Uterus (tissue), 4 donors: ENCODE measurements around the gene KIRREL3. TPM values are rescaled to one million over a fixed set of nuclear protein-coding genes. Genes with fewer than 3 reads are reported as not detected.

Experiments used
- DNase-seq, 2 donors: peaks; one replicate each; pipeline ENCODE4 v3.0.0-alpha.2; 2019 to 2020
- H3K27ac ChIP-seq, 2 donors: fragments of 200-600 bp; sonication (generic); 1 replicate in 1 of 2; 2 replicates in 1 of 2; pipeline ENCODE4 v1.5.1; 2016 to 2018
- H3K27me3 ChIP-seq, 2 donors: fragments of 200-600 bp; sonication (generic); one replicate each; pipeline ENCODE4 v1.5.1; 2018 to 2019; ENCODE audit warnings: control low read depth in 1 of 2
- H3K36me3 ChIP-seq, 2 donors: fragments of 200-600 bp; sonication (generic); one replicate each; pipeline ENCODE4 v1.5.1; 2019; ENCODE audit warnings: control low read depth in 1 of 2
- H3K4me1 ChIP-seq, 2 donors: fragments of 200-600 bp; sonication (generic); one replicate each; pipeline ENCODE4 v1.5.1; 2018 to 2019; ENCODE audit warnings: control low read depth in 1 of 2
- H3K4me3 ChIP-seq, 2 donors: fragments of 200-600 bp; sonication (generic); 1 replicate in 1 of 2; 2 replicates in 1 of 2; pipeline ENCODE4 v1.5.1; 2018 to 2019; ENCODE audit warnings: mild to moderate bottlenecking in 1 of 2
- H3K9me3 ChIP-seq, 2 donors: fragments of 200-600 bp; sonication (generic); one replicate each; pipeline ENCODE4 v1.5.1; 2019; ENCODE audit warnings: control low read depth in 1 of 2
- CTCF ChIP-seq, 4 experiments: fragments of 200-600 bp in 2 of 4; fragments of 450-650 bp in 2 of 4; sonication (generic) in 2 of 4; IDR thresholded peaks; one replicate each; pipeline ENCODE4 v1.5.1; 2016 to 2019; ENCODE audit warnings: antibody characterized with exemption in 4 of 4, mild to moderate bottlenecking in 2 of 4, moderate library complexity in 1 of 4
- POLR2A ChIP-seq, 2 donors: fragments of 450-650 bp; IDR thresholded peaks; one replicate each; pipeline ENCODE4 v1.6.1; 2016; ENCODE audit warnings: antibody characterized with exemption in 2 of 2, mild to moderate bottlenecking in 1 of 2, moderate library complexity in 1 of 2
- intact Hi-C: fragments of 100-400 bp; cut with DNase I; formaldehyde crosslinking; loops from one replicate; pipeline ENCODE4 v1.15.1; 2023; ENCODE audit warnings: low total_unique reads
- total RNA-seq, 4 donors: library from RNA; depleted of rRNA in 3 of 4; stranded (reverse); fragments of >200 nt in 3 of 4; gene quantifications; one replicate each; pipeline versions ENCODE4 v1.1.0 to v1.2.4, GENCODE V29; 2014 to 2023
- donor health status: DM: yes; HTN: yes; CAD: no.

KIRREL3 gene
- total RNA-seq, 4 donors from 2014 or later = 10.0 TPM; not detected in 3

GRCh38 chr11:126897430-126897829 is 103.1 kb downstream of the KIRREL3 start:
- no peaks in the 10 kb centered on the region for H3K36me3 ChIP-seq
- H3K27ac ChIP-seq = no peak overlapping the region
- no peaks in the 10 kb centered on the region for H3K27me3 ChIP-seq
- no peaks in the 10 kb centered on the region for H3K4me1 ChIP-seq
- TF ChIP-seq CTCF (IDR thresholded peaks at IDR 0.05) (no peak), POLR2A (IDR thresholded peaks at IDR 0.05) (no peak)
- no peak overlapping the region for H3K4me3 ChIP-seq
- H3K9me3 ChIP-seq = no peaks in the 10 kb centered on the region
- DNase-seq = no peak
- intact Hi-C loops = no loop called here

GRCh38 chr11:126896025-126896424 is 104.5 kb downstream of the KIRREL3 start:
- Histone ChIP-seq H3K9me3 (no peaks in the 10 kb centered on the region), H3K27ac (no peak overlapping the region), H3K4me1 (no peaks in the 10 kb centered on the region), H3K27me3 (no peaks in the 10 kb centered on the region), H3K36me3 (no peaks in the 10 kb centered on the region), H3K4me3 (no peak overlapping the region)
- intact Hi-C loops = no loop called here
- no peak for DNase-seq
- no peak for TF ChIP-seq POLR2A (IDR thresholded peaks at IDR 0.05)
- no peak for TF ChIP-seq CTCF (IDR thresholded peaks at IDR 0.05)

- Histone ChIP-seq H3K27me3 (no peaks in the 10 kb centered on the region), H3K36me3 (no peaks in the 10 kb centered on the region), H3K4me1 (no peaks in the 10 kb centered on the region), H3K4me3 (no peak overlapping the region), H3K9me3 (no peaks in the 10 kb centered on the region), H3K27ac (no peak overlapping the region)
- TF ChIP-seq POLR2A (IDR thresholded peaks at IDR 0.05) (no peak), CTCF (IDR thresholded peaks at IDR 0.05) (no peak)
- intact Hi-C loops = no loop called here
- DNase-seq = no peak
Observed at GRCh38 chr11:126893796-126894195, 106.8 kb downstream of the KIRREL3 start.

GRCh38 chr11:126892756-126893155 is 107.8 kb downstream of the KIRREL3 start:
- no peak for DNase-seq
- intact Hi-C loops = no loop called here
- Histone ChIP-seq H3K27me3 (no peaks in the 10 kb centered on the region), H3K27ac (no peak overlapping the region), H3K4me3 (no peak overlapping the region), H3K4me1 (no peaks in the 10 kb centered on the region), H3K36me3 (no peaks in the 10 kb centered on the region), H3K9me3 (no peaks in the 10 kb centered on the region)
- TF ChIP-seq POLR2A (IDR thresholded peaks at IDR 0.05) = no peak
- no peak for TF ChIP-seq CTCF (IDR thresholded peaks at IDR 0.05)

GRCh38 chr11:126891556-126892217 is 108.9 kb downstream of the KIRREL3 start:
- DNase-seq = no peak
- H3K4me1 ChIP-seq = no peaks in the 10 kb centered on the region
- H3K27me3 ChIP-seq = no peaks in the 10 kb centered on the region
- TF ChIP-seq CTCF (IDR thresholded peaks at IDR 0.05) (no peak), POLR2A (IDR thresholded peaks at IDR 0.05) (no peak)
- no peak overlapping the region for H3K4me3 ChIP-seq
- intact Hi-C loops = no loop called here
- no peaks in the 10 kb centered on the region for H3K9me3 ChIP-seq
- no peak overlapping the region for H3K27ac ChIP-seq
- no peaks in the 10 kb centered on the region for H3K36me3 ChIP-seq
